SKM-1 (cell line): ENCODE results near the gene NOMO2.
"Not testable (repeated sequence)": the region's sequence is repeated elsewhere in the genome, so short reads cannot be mapped to it uniquely, and the experiment has no call there.

ENCODE experiments used
- DNase-seq: peaks from one replicate; lab custom pipeline; 2025; ENCODE audit not compliant: unreplicated experiment; lab: John Stamatoyannopoulos, UW

NOMO2 gene

GRCh38 chr16:18561727-18562314, at the start of gene NOMO2:
NOMO2 (minus strand) TSS chr16:18562097; CDS start chr16:18562040, 57 bp downstream.
- DNase-seq, result not testable (repeated sequence)

- DNase-seq, result not testable (repeated sequence)
These were observed 48.4 kb upstream of the NOMO2 start for GRCh38 chr16:18610147-18610803.

- not testable (repeated sequence) for DNase-seq
These were observed 46.4 kb upstream of the NOMO2 start for GRCh38 chr16:18608271-18608670.

- DNase-seq, result not testable (repeated sequence)
These were observed 41.8 kb upstream of the NOMO2 start for GRCh38 chr16:18603572-18604246.

- not testable (repeated sequence) for DNase-seq
These were observed 36.7 kb upstream of the NOMO2 start for GRCh38 chr16:18598582-18598981.

- DNase-seq, result not testable (repeated sequence)
These were observed 35.8 kb upstream of the NOMO2 start for GRCh38 chr16:18597734-18598133.

GRCh38 chr16:18597319-18597718, 35.4 kb upstream of the NOMO2 start:
- DNase-seq, result not testable (repeated sequence)

GRCh38 chr16:18595796-18596195, 33.9 kb upstream of the NOMO2 start:
- not testable (repeated sequence) for DNase-seq

GRCh38 chr16:18594880-18595279, 33.0 kb upstream of the NOMO2 start:
- DNase-seq, result not testable (repeated sequence)

- DNase-seq, result not testable (repeated sequence)
These were observed 32.0 kb upstream of the NOMO2 start for GRCh38 chr16:18593904-18594303.

GRCh38 chr16:18592982-18593381, 31.1 kb upstream of the NOMO2 start:
- peak; percentile 1 for DNase-seq

- peak; percentile 35 for DNase-seq
These were observed 30.0 kb upstream of the NOMO2 start for GRCh38 chr16:18591908-18592307.

GRCh38 chr16:18591441-18591840, 29.5 kb upstream of the NOMO2 start:
- not testable (repeated sequence) for DNase-seq

- DNase-seq, result not testable (repeated sequence)
These were observed 27.9 kb upstream of the NOMO2 start for GRCh38 chr16:18589806-18590205.

- DNase-seq, result not testable (repeated sequence)
These were observed 25.0 kb upstream of the NOMO2 start for GRCh38 chr16:18586560-18587540.

GRCh38 chr16:18585789-18586188, 23.9 kb upstream of the NOMO2 start:
- DNase-seq, result not testable (repeated sequence)

GRCh38 chr16:18582902-18583301, 21.0 kb upstream of the NOMO2 start:
- no peak for DNase-seq

GRCh38 chr16:18580396-18580795, 18.5 kb upstream of the NOMO2 start:
- DNase-seq, result not testable (repeated sequence)

GRCh38 chr16:18579261-18579660, 17.4 kb upstream of the NOMO2 start:
- DNase-seq, result not testable (repeated sequence)

- DNase-seq, result not testable (repeated sequence)
These were observed 16.0 kb upstream of the NOMO2 start for GRCh38 chr16:18577942-18578341.

- DNase-seq, result not testable (repeated sequence)
These were observed 14.0 kb upstream of the NOMO2 start for GRCh38 chr16:18575945-18576344.
